Measurements from ENCODE around the gene PROM2.

Gene PROM2

DNA sequence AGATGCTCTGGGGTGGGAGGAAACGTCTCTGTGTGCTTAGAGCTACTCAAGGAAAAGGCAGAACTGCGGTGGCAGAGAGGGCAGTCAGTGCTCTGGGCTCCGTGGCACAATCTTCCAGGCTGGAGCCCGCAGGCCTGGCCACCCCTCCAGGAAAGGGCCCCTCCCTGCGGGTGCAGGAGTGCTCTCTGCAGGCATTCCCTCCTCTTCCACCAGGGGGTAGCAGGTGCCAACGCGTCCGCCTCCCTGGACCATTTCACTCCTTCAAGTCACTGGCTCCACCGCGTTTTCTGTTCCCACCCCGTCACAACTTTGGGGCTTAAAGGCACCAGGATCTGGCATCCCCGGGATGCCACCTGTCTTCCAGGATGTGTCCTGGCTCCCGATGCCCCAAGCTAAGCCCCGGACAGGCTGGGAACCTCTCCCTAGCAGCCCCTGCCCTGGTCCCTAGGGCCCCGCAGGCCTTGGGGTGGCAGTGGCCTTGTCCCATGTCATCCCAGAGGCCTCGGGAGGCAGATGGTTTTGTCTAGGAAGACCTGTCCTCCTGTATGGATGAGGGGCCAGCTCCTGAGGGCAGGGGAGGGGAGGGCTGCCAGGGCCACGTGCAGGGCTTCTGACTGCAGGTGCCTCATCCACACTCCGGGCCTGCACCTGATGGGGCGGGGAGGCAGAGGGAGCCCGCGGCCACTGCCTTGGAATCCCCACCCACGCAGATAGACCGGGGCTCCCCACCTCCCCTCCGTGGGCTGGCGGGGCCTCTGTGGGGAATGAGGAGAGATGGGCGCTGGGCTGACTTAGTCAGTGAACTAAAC, 49.3 kb downstream of the PROM2 start:
- DNase-seq (ENCODE audit: low read depth), result no peak

- DNase-seq (ENCODE audit: low read depth), result no peak
Observed at GRCh38 chr2:95325026-95325425, 50.8 kb downstream of the PROM2 start.

GRCh38 chr2:95325590-95326432, 51.6 kb downstream of the PROM2 start:
- DNase-seq (ENCODE audit: low read depth), result no peak

GRCh38 chr2:95326433-95327140, 52.3 kb downstream of the PROM2 start:
- DNase-seq (ENCODE audit: low read depth), result no peak

- DNase-seq (ENCODE audit: low read depth), result no peak
Observed at GRCh38 chr2:95327861-95328260, 53.6 kb downstream of the PROM2 start.

DNA sequence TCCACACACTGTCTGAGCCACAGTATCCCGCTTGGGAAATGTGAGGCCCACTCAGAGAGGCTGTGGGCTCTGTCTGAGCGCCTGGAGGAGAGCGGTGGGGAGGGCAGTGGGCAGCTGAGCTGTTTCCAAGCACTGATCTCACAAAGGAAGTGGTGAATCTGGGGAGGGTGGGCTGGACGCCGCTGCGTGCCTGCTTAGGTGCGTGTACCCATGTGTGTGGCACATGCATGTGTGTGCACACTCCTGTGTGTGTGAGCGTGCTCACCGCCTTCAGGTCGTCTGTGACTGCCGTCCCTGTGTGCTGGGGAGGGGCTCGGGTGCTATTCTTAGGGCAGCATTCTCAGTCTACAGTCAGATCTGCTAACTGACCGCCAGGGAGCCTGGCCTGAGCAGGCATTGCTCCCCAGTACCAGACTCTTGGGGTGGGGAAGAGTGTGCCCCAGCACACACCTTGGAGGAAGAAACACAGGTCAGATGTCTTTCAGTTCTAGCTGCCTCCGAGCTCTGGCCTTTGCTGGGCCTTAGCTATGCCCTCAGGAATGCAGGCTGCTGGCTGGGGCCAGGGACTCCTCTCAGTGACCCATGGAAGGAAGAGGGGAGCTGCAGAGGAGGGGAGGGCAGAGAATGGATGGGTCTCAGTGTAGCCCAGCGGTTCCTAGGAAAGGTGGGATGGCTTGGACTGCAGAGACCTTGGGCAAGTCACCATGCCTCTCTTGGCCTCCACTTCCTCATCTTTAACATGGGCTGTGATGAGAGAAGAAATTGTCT, 54.3 kb downstream of the PROM2 start:
- no peak for DNase-seq (ENCODE audit: low read depth)

DNA sequence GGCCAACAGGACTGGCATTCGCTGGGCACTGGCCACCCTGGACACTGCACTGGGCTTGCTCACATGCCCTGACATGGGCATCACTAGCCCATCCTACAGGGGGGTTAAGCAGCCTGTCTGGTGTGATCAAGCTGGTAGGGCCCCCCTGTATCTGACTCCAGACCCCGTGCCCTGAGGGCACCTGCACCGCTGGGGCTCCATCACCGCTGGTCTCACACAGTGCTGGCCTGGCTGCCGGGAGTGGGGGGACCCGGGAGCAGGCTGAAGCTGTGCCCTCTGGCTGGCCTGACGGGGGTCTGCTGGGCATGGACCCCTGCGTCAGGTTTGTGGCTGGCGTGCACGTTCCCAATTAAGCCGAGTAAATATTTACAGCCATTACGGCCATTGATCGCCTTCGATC, 55.2 kb downstream of the PROM2 start:
- no peak for DNase-seq (ENCODE audit: low read depth)

GRCh38 chr2:95329891-95330793, 55.9 kb downstream of the PROM2 start:
- DNase-seq (ENCODE audit: low read depth), result no peak

DNA sequence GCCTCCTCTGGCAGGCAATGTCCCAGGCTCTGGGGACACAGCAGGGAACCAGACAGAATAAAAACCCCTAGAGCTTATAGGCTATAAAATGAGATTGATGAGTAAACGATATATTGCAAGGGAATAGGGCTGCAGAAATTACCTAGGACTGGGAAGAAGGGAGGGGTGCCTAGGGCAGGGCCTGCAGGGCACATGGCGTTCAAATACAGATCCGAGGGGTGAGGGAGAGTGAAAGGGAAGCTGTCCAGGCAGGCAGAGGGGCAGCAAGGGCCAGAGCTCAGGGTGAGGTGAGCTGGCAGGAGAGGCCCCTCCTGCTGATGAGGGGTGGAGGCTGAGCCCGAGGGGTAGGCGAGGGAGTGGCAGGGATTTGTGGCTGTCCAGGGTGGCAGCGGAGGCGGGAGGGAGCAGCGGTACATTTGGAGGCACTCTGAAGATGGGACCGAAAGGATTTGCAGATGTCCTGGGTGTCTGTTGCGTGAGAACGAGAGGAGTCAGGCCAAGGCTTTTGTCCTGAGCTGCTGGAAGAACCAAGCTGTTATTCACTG, 56.6 kb downstream of the PROM2 start:
- DNase-seq (ENCODE audit: low read depth), result no peak

- no peak for DNase-seq (ENCODE audit: low read depth)
Observed at GRCh38 chr2:95331606-95332005, 57.4 kb downstream of the PROM2 start.

- DNase-seq (ENCODE audit: low read depth), result no peak
Observed at GRCh38 chr2:95332036-95332435, 57.8 kb downstream of the PROM2 start.

GRCh38 chr2:95333056-95333455, 58.8 kb downstream of the PROM2 start:
- DNase-seq (ENCODE audit: low read depth), result no peak

DNA sequence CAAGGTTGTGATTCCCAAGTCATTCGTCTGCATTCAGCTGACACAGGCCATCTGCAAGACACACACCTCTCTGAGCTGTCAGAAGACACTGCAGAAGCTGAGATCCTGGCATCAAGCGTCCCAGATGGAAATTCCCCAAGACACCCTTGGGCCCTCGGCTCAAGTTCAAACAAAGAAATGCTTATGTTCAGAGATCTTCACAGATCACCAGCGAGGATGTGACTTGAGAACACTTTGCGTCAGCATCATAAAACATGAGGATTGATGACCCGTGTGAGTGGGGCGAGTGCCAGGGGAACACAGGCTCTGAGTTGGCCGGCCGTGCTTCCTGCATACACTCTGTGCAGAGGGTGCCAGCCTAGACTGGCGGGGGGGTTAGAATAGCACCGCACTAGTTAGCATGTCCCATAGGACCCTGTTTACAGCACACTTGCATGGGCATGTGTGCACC, 59.7 kb downstream of the PROM2 start:
- no peak for DNase-seq (ENCODE audit: low read depth)

DNA sequence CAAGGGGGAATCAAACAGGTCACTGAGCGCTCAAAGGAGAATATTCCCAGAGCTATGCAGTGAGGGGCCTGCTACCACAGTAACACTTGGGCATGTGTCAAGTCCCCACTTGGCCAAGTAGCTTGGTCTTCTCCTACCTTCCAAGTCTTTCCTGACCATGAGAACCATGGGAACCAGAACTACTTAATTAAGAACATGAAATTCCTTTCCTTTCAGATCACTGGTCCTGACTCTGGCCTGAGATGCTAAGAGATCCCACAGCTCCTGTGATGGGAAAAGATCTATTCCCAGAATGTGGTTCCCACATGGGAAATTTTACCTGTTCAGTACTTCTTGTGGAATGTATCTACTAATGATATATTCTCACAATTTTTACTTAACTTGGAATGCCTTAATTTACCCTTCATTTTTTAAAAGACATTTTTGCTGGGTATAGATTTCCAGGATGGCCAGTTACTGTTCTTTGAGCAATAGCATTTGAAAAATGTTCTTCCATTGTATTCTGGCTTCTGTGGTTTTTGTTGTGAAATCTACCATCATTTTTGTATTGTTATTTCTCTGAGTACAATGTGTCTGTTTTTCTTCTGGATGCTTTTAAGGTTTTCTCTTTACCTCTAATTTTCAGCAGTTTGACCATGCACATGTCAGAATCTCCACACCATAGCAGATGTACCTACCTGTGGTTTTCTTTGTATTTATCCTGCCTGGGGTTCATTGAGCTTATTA, 60.8 kb downstream of the PROM2 start:
- DNase-seq (ENCODE audit: low read depth), result no peak

DNA sequence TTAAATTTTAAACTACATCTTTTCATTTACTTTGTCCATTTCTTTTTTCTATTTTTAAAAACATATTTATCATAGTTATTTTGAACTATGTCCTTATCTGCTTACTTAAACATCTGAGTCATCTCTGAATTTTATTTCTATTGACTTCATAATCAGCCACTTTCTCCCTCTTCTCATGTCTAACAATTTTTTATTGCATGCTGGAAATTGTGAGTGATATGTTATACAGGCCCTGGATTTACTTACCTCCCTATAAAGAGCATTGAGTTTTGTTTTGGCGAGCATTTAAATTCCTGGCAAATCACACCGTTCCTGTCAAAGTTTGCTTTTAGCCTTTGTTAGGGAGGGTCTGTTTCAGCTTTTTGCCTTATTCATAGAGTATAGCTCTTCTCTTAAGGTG, 62.2 kb downstream of the PROM2 start:
- DNase-seq (ENCODE audit: low read depth), result no peak

GRCh38 chr2:95337829-95338228, 63.6 kb downstream of the PROM2 start:
- no peak for DNase-seq (ENCODE audit: low read depth)

Data from activated T-cell treated with anti-CD3 and anti-CD28 coated beads for 48 hours (primary cell).